ENCODE results near the gene MAB21L4. TPM values are rescaled to one million over a fixed set of nuclear protein-coding genes. Genes with fewer than 3 reads are reported as not detected.

Gene MAB21L4
- total RNA-seq, 1 donor from 2014 or later: not detected

- DNase-seq (ENCODE audit: low spot score): no peak
- Mint-ChIP-seq H3K36me3 (ENCODE audit: low read depth, unreplicated experiment) (peaks cover 5% of the 10 kb centered on the region), H3K27me3 (ENCODE audit: unreplicated experiment) (peaks cover 11% of the 10 kb centered on the region), H3K4me3 (ENCODE audit: unreplicated experiment) (no peak overlapping the region), H3K4me1 (ENCODE audit: unreplicated experiment) (no peaks in the 10 kb centered on the region), H3K27ac (ENCODE audit: unreplicated experiment) (no peak overlapping the region), H3K9me3 (ENCODE audit: unreplicated experiment) (no peaks in the 10 kb centered on the region)
- no peak for TF ChIP-seq CTCF (IDR thresholded peaks at IDR 0.05; ENCODE audit: unreplicated experiment)
Observed at GRCh38 chr2:240933966-240934700, 38.2 kb upstream of the MAB21L4 start.

- DNase-seq (ENCODE audit: low spot score): no peak
- peaks cover 17% of the 10 kb centered on the region for H3K27me3 Mint-ChIP-seq (ENCODE audit: unreplicated experiment)
- no peak overlapping the region for H3K27ac Mint-ChIP-seq (ENCODE audit: unreplicated experiment)
- H3K4me1 Mint-ChIP-seq (ENCODE audit: unreplicated experiment): no peaks in the 10 kb centered on the region
- TF ChIP-seq CTCF (IDR thresholded peaks at IDR 0.05; ENCODE audit: unreplicated experiment): no peak
- no peaks in the 10 kb centered on the region for H3K9me3 Mint-ChIP-seq (ENCODE audit: unreplicated experiment)
- H3K4me3 Mint-ChIP-seq (ENCODE audit: unreplicated experiment): no peak overlapping the region
- H3K36me3 Mint-ChIP-seq (ENCODE audit: low read depth, unreplicated experiment): peaks cover 5% of the 10 kb centered on the region
Observed at GRCh38 chr2:240933048-240933965, 37.4 kb upstream of the MAB21L4 start.

DNA sequence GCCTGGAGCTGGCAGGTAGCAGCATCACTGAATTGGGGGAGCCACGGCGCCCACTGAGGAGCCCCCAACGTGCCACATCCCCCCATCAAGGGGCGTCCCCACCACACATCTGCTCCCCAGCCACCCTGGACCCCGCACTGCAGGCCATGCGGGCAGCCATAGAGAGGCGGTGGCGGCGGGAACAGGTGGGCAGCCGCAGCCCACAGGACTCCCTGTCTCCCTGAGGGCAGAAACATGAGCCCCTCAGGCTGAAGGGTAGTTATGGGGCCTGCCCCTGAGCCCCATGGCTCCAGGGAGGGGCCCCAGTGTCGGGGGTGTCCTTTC is 36.7 kb upstream of the MAB21L4 start:
- no peak for TF ChIP-seq CTCF (IDR thresholded peaks at IDR 0.05; ENCODE audit: unreplicated experiment)
- peaks cover 9% of the 10 kb centered on the region for H3K36me3 Mint-ChIP-seq (ENCODE audit: low read depth, unreplicated experiment)
- H3K27me3 Mint-ChIP-seq (ENCODE audit: unreplicated experiment): peaks cover 21% of the 10 kb centered on the region
- DNase-seq (ENCODE audit: low spot score): no peak
- H3K27ac Mint-ChIP-seq (ENCODE audit: unreplicated experiment): no peak overlapping the region
- H3K9me3 Mint-ChIP-seq (ENCODE audit: unreplicated experiment): no peaks in the 10 kb centered on the region
- no peak overlapping the region for H3K4me3 Mint-ChIP-seq (ENCODE audit: unreplicated experiment)
- H3K4me1 Mint-ChIP-seq (ENCODE audit: unreplicated experiment): no peaks in the 10 kb centered on the region

- H3K4me3 Mint-ChIP-seq (ENCODE audit: unreplicated experiment): no peak overlapping the region
- H3K4me1 Mint-ChIP-seq (ENCODE audit: unreplicated experiment): no peaks in the 10 kb centered on the region
- H3K27ac Mint-ChIP-seq (ENCODE audit: unreplicated experiment): no peak overlapping the region
- no peak for DNase-seq (ENCODE audit: low spot score)
- H3K27me3 Mint-ChIP-seq (ENCODE audit: unreplicated experiment): peaks cover 21% of the 10 kb centered on the region
- peaks cover 12% of the 10 kb centered on the region for H3K36me3 Mint-ChIP-seq (ENCODE audit: low read depth, unreplicated experiment)
- no peak for TF ChIP-seq CTCF (IDR thresholded peaks at IDR 0.05; ENCODE audit: unreplicated experiment)
- H3K9me3 Mint-ChIP-seq (ENCODE audit: unreplicated experiment): no peaks in the 10 kb centered on the region
Observed at GRCh38 chr2:240932001-240932723, 36.2 kb upstream of the MAB21L4 start.

Measured in endothelial cell (in vitro differentiated cells).